WTC11 (cell line): ENCODE measurements around the gene SLC6A20. TPM values are rescaled to one million over a fixed set of nuclear protein-coding genes. Genes with fewer than 3 reads are reported as not detected.

Experiments used
- ATAC-seq: fragments of 200-7000 bp; cut with Tn5 transposase; 2 replicates; pipeline ENCODE4 v1.10.0; 2021; ENCODE audit warnings: mild to moderate bottlenecking, moderate library complexity
- CTCF ChIA-PET: fragments of 300-600 bp; sonication (Branson Sonifier 250); formaldehyde crosslinking; loops from one replicate; lab custom pipeline; 2021; ENCODE audit warnings: antibody characterized with exemption; lab: Charles Lee
- POLR2A ChIA-PET: fragments of 350-600 bp; sonication (Branson Sonifier 250); formaldehyde crosslinking; loops from one replicate; lab custom pipeline; 2021; ENCODE audit warnings: antibody characterized with exemption; lab: Charles Lee
- DNase-seq: peaks from one replicate; pipeline ENCODE4 v3.0.0; 2021; ENCODE audit warnings: low spot score
- H3K27ac Mint-ChIP-seq: 2 replicates; pipeline ENCODE4 v1.8.0; 2021; ENCODE audit warnings: mixed read lengths
- H3K27me3 Mint-ChIP-seq: 2 replicates; pipeline ENCODE4 v1.8.0; 2021; ENCODE audit warnings: low read depth, mild to moderate bottlenecking, moderate library complexity, mixed read lengths
- H3K36me3 Mint-ChIP-seq: 2 replicates; pipeline ENCODE4 v1.8.0; 2021; ENCODE audit warnings: mixed read lengths
- H3K4me1 Mint-ChIP-seq: 2 replicates; pipeline ENCODE4 v1.8.0; 2022; ENCODE audit warnings: mixed read lengths
- H3K4me3 Mint-ChIP-seq: 2 replicates; pipeline ENCODE4 v1.8.0; 2021; ENCODE audit warnings: mild to moderate bottlenecking, moderate library complexity, mixed read lengths
- H3K9me3 Mint-ChIP-seq: 2 replicates; pipeline ENCODE4 v1.8.0; 2021; ENCODE audit warnings: mixed read lengths
- E2F5 ChIP-seq: sonication (generic); formaldehyde crosslinking; IDR thresholded peaks from 2 replicates; pipeline ENCODE4 v1.8.1; 2022; ENCODE audit warnings: mild to moderate bottlenecking, moderate library complexity, missing genetic modification reagents
- FOXJ3 ChIP-seq: sonication (generic); formaldehyde crosslinking; IDR thresholded peaks from 2 replicates; pipeline ENCODE4 v1.9.0; 2021; ENCODE audit warnings: missing genetic modification reagents, mild to moderate bottlenecking, borderline replicate concordance
- IRF1 ChIP-seq: sonication (generic); formaldehyde crosslinking; IDR thresholded peaks from 2 replicates; pipeline ENCODE4 v1.8.0; 2023; ENCODE audit warnings: missing genetic modification reagents
- KAT7 ChIP-seq: sonication (generic); formaldehyde crosslinking; IDR thresholded peaks from 2 replicates; pipeline ENCODE4 v1.8.1; 2023; ENCODE audit warnings: missing genetic modification reagents, mild to moderate bottlenecking, borderline replicate concordance
- NR1H2 ChIP-seq: sonication (generic); formaldehyde crosslinking; IDR thresholded peaks from 2 replicates; pipeline ENCODE4 v1.9.0; 2021; ENCODE audit warnings: mild to moderate bottlenecking, moderate library complexity, missing genetic modification reagents
- PREB ChIP-seq: sonication (generic); formaldehyde crosslinking; IDR thresholded peaks from 2 replicates; pipeline ENCODE4 v1.8.1; 2022; ENCODE audit warnings: mild to moderate bottlenecking, missing genetic modification reagents, moderate library complexity, borderline replicate concordance
- RORB ChIP-seq: fragments of 250-450 bp; sonication (Bioruptor Pico); IDR thresholded peaks from 2 replicates; pipeline ENCODE4 v1.9.0; 2021; ENCODE audit warnings: mild to moderate bottlenecking
- ZNF121 ChIP-seq: sonication (generic); formaldehyde crosslinking; IDR thresholded peaks from 2 replicates; pipeline ENCODE4 v1.8.0; 2023; ENCODE audit warnings: missing genetic modification reagents
- ZNF138 ChIP-seq: sonication (generic); formaldehyde crosslinking; conservative IDR thresholded peaks from 2 replicates; pipeline ENCODE4 v1.8.1; 2022; ENCODE audit warnings: mild to moderate bottlenecking, moderate library complexity, missing genetic modification reagents
- total RNA-seq: library from RNA; stranded (reverse); gene quantifications from 3 replicates; pipeline ENCODE4 v1.2.3, GENCODE V29; 2021
- TF ChIP-seq, protein P1 (sequence below): fragments of 250-450 bp; sonication (Bioruptor Pico); IDR thresholded peaks from 2 replicates; pipeline ENCODE4 v1.9.0; 2021; ENCODE audit warnings: moderate library complexity, mild to moderate bottlenecking, inconsistent platforms, borderline replicate concordance
- TF ChIP-seq, protein P2 (sequence below): sonication (generic); formaldehyde crosslinking; conservative IDR thresholded peaks from 2 replicates; pipeline ENCODE4 v1.8.1; 2023; ENCODE audit warnings: mild to moderate bottlenecking, low read depth, missing genetic modification reagents, moderate library complexity
- TF ChIP-seq, protein P3 (sequence below): fragments of 250-450 bp; sonication (Bioruptor Pico); IDR thresholded peaks from 2 replicates; pipeline ENCODE4 v1.8.0; 2021; ENCODE audit warnings: mild to moderate bottlenecking

The SLC6A20 gene
- total RNA-seq, 1 experiment from 2014 or later: 0.26 TPM

GRCh38 chr3:45776611-45777010 is 19.7 kb downstream of the SLC6A20 start (continued):
- no peak for TF ChIP-seq E2F5 (CRISPR knock-in tag)
- TF ChIP-seq RORB (CRISPR knock-in tag): no peak
- TF ChIP-seq, protein P1, sequence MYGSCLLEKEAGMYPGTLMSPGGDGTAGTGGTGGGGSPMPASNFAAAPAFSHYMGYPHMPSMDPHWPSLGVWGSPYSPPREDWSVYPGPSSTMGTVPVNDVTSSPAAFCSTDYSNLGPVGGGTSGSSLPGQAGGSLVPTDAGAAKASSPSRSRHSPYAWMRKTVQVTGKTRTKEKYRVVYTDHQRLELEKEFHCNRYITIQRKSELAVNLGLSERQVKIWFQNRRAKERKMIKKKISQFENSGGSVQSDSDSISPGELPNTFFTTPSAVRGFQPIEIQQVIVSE: no peak
- no peak for TF ChIP-seq FOXJ3 (CRISPR knock-in tag)
- no peak for TF ChIP-seq ZNF121 (CRISPR knock-in tag)
- TF ChIP-seq, protein P2, sequence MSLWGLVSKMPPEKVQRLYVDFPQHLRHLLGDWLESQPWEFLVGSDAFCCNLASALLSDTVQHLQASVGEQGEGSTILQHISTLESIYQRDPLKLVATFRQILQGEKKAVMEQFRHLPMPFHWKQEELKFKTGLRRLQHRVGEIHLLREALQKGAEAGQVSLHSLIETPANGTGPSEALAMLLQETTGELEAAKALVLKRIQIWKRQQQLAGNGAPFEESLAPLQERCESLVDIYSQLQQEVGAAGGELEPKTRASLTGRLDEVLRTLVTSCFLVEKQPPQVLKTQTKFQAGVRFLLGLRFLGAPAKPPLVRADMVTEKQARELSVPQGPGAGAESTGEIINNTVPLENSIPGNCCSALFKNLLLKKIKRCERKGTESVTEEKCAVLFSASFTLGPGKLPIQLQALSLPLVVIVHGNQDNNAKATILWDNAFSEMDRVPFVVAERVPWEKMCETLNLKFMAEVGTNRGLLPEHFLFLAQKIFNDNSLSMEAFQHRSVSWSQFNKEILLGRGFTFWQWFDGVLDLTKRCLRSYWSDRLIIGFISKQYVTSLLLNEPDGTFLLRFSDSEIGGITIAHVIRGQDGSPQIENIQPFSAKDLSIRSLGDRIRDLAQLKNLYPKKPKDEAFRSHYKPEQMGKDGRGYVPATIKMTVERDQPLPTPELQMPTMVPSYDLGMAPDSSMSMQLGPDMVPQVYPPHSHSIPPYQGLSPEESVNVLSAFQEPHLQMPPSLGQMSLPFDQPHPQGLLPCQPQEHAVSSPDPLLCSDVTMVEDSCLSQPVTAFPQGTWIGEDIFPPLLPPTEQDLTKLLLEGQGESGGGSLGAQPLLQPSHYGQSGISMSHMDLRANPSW (CRISPR knock-in tag): no peak

GRCh38 chr3:45776301-45776595 is 20.1 kb downstream of the SLC6A20 start:
- CTCF ChIA-PET: interaction anchor here (0.6 to 1.5 kb wide), 4 partner anchors 14 to 303 kb away, joined by 3 to 9 read pairs (median 6); no protein-coding TSS in a partner anchor
- DNase-seq: no peak

GRCh38 chr3:45775571-45776300 is 20.6 kb downstream of the SLC6A20 start:
- H3K27me3 Mint-ChIP-seq: no peaks in the 10 kb centered on the region; the same call in 1 of the 2 replicates
- CTCF ChIA-PET: interaction anchor here (0.6 to 1.5 kb wide), 4 partner anchors 14 to 303 kb away, joined by 3 to 9 read pairs (median 6); no protein-coding TSS in a partner anchor
- no peak overlapping the region for H3K4me3 Mint-ChIP-seq

More at GRCh38 chr3:45776301-45776595, 20.1 kb downstream of the SLC6A20 start:
- Mint-ChIP-seq H3K27me3 (no peaks in the 10 kb centered on the region; the same call in 1 of the 2 replicates), H3K27ac (no peak overlapping the region), H3K9me3 (no peaks in the 10 kb centered on the region), H3K36me3 (no peaks in the 10 kb centered on the region), H3K4me1 (peaks cover 23% of the 10 kb centered on the region), H3K4me3 (no peak overlapping the region)
- ATAC-seq: no peak
- TF ChIP-seq ZNF138 (CRISPR knock-in tag) (no peak), IRF1 (CRISPR knock-in tag) (no peak), KAT7 (CRISPR knock-in tag) (no peak)
- POLR2A ChIA-PET: no interaction called here

More at GRCh38 chr3:45775571-45776300, 20.6 kb downstream of the SLC6A20 start:
- ATAC-seq: no peak
- H3K9me3 Mint-ChIP-seq: no peaks in the 10 kb centered on the region
- DNase-seq: no peak
- H3K27ac Mint-ChIP-seq: no peak overlapping the region
- POLR2A ChIA-PET: no interaction called here
- H3K4me1 Mint-ChIP-seq: peaks cover 23% of the 10 kb centered on the region
- no peaks in the 10 kb centered on the region for H3K36me3 Mint-ChIP-seq
- TF ChIP-seq PREB (CRISPR knock-in tag): no peak
- no peak for TF ChIP-seq NR1H2 (CRISPR knock-in tag)
- TF ChIP-seq E2F5 (CRISPR knock-in tag): no peak
- TF ChIP-seq, protein P3, sequence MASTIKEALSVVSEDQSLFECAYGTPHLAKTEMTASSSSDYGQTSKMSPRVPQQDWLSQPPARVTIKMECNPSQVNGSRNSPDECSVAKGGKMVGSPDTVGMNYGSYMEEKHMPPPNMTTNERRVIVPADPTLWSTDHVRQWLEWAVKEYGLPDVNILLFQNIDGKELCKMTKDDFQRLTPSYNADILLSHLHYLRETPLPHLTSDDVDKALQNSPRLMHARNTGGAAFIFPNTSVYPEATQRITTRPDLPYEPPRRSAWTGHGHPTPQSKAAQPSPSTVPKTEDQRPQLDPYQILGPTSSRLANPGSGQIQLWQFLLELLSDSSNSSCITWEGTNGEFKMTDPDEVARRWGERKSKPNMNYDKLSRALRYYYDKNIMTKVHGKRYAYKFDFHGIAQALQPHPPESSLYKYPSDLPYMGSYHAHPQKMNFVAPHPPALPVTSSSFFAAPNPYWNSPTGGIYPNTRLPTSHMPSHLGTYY: no peak
